Activated CD4-positive, alpha-beta T cell treated with anti-CD3 and anti-CD28 coated beads, Interleukin-2, amount 50 U/mL, for 24 hours (primary cell): ENCODE results near the gene WNT11.

Experiments
- DNase-seq, 2 donors: peaks; one replicate each; pipeline ENCODE4 v3.0.0-alpha.2; 2020; ENCODE audit warnings: low read depth in 1 of 2, low spot score in 1 of 2

WNT11 gene

DNA sequence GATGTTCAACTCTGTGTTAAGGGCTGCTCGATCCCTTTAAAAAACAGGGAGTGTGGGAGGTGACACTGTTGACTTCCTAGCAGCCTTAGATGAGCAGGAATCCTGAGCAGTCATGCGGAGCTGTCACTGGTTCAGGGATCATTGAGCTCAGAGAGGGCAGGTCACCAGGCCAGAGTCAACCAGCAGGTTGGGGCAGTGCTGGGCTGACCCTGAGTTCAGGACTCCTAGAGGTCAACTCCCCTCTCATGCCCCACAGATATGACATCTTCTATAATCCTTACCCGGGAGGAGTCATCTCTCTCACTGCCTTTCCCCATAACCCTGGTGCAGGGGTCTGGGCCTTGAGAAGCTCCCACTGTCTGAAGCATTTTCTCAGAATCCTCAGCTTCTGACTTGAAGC, 12.9 kb upstream of the WNT11 start:
- no peak for DNase-seq

DNA sequence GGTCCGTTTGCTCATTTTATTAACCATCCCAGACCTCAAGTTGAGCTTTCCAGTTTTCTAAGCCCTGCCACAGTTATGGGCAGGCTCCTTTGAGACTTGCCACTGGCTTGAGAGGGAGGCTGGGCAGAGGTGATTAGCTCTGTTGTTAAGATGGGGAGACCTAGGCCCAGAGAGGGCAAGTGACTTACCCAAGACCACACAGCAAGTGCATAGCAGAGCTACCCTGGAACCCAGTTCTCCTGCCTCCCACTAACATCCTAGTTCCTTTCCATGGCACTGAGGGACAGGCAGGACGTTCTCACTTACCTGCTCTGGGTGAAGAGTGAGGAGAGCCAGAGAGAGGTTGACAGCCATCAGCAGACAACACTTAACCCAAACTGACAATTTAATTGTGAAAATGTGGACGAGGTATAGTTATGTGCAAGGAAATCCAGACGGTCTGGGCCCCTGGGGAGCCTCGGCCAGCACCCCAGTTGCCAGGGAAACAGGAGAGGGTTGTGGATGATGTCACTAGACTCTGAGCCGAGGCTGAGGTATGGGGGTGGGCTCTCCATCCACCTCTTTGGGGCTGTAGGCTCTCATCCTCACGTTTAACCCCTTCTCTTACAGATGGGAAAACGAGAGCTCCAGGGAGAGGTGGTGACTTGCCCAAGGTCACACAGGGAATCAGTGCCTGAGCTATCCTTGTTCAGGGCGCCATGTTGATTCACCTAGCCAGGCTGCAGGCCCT, 12.3 kb upstream of the WNT11 start:
- DNase-seq: no peak

DNA sequence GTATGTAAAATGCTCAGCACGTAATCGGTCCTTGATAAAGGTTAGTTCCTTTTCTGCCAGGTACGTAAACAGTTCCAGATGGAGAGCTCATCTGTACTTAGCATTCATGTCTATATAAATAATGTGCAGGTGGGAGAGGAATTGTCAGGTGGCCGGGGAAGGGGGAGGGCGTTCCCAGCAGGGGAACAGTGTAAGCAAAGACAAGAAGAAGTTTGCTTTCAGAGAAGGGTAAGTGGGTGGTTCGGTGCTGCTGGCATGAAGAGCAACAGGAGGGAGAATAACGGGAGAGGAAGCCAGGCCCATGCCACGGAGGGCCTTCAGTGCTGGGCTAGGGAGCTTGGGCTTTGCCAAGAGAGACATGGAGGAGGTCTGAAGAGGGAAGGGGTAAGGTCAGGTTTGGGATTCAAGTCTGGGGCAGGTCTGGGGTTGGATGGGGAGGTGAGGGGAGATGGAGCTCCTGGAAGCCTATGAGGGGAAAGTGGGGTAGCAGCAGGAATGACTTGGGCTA, 11.4 kb upstream of the WNT11 start:
- no peak for DNase-seq

DNA sequence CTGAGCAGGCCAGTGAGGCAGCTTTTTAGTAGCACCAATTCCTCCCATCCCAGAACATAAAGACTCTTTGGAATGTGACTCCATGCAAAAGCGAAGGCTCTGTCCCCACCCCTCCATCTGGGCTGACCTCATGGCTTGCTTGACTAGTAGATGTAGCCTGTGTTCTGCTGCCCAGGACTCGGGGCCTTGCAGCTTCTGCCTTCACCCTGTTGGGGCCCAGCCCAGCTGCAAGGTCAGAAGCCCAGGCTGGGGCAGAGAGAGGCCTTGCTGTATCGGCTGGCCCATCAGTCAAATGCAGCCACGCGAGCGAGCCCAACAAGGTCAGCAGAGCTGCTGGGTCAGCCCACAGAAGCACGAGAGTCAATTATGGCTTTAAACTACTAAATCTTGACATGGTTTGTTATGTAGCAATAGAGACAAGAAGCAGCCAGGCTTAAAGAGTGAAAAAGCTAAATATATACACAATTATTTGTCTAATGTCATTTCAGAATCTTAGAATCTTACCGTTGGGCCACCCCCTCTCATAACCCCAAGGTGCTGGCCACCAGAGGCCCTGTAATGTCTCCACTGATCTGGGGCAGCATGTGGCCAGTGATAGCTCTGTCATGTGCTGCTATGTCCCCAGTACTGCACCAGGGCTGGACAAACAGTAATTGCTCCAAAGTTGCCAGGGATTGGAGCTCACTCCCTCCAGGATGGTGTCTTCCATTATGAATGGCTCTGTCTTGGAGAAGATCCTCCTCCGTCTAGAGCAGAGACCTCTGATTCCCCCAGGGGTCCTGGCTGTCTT, 10.4 kb upstream of the WNT11 start:
- DNase-seq: no peak

DNA sequence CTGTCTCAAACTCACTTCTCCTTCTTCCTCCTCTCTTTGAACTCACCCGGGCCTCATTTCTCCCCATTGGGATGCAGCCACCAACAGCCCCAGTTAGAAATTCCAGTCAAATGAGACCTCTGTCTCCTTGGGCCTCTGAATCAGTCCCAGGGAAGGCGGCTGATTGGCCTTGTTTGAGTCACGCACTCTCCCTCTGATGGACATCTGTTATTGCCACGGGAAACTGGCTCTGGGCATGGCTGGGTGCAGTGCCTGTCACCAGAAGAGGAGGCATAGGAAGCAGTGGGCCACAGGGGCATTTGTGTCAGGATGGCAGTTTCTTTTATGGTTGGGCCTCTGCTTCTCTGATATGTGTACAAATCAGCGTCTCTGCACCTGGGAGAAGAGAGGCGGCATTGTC, 9.6 kb upstream of the WNT11 start:
- DNase-seq: no peak

DNA sequence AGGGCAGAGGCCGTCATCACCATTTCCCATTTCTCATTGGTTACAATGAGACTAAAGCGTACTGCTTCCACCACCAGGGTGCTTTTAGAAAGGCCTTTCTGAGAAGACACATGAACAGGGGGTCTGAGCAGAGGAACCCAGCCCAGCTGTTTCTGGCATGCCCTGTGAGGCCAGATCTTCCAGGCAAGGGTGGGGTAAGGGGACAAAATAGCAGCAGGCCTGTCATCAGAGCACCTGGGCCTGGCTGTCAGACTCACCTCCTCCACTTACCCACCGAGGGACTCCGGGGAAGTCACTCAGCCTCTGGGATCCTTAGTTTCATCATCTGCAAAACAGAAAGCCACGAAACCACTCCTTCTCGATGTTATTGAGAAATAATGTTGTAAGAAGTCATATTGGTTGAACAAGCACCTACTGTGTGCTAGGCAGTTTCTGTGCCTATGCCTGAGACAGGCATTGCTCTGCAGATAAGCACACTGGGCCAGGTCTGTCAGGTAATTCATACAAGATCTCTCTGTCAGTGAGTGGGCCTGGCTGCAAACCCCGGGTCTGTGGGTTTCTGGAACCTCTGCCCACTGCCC, 8.8 kb upstream of the WNT11 start:
- DNase-seq: no peak

DNA sequence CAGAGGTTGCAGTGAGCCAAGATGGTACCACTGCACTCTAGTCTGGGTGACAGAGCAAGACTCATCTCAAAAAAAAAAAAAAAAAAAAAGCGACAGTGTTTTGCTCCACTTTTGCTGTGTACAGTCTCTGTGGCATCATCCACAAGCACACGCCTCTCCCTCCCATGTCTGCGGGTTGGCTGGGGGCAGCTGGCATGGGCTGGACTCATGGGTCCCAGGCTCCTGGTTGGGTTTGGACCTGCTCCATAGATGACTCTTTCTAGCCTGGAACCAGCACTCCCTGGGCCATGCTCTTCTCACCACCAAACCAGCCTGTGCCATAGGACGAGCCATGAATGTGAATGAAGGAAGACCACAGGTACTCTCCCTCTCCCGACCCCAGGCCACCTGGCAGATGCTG, 7.9 kb upstream of the WNT11 start:
- no peak for DNase-seq

DNA sequence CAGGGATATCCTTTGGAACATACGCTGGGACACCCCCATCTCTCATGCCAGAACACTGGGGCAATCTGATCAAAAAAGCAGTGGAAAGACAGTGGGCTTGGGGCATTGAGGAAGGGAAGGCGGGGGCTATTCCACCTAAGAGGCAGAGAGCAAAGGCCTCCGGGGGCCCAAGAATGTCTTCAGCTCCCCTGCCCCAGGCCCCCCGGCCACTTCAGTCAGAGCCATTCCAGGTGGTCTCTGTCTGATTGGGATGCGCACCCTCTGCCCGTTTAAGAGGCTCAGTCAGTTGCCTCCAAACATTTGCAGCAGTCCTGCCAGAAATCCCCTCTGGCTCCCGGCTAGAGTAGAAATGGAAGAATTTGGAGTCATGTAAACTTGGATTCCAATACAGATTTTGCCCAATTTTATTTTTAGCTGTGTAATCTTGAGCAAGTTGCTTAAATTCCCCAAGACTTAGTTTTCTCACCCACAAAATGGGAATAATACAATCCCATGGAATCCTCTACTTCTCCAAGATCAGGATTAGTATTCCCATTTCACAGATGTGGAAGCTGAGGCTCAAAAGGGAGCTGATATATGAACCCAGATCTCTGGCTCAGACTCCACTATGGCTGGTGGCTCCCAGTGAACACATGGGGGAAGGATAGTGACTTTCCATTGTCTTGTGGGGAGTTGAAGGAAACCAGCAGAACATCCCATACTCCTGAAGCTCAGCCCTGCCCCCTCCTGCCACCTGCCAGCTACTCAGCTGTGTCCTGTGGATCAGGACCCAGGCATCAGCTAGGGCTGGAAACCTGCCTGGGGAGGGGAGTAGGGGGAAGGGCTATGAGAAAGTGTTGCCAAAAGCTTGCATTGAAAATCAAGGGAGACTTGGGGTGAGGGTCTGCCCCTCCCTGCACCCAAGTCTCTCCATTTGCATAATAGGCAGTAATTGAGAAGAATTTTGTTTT, 6.1 kb upstream of the WNT11 start:
- DNase-seq: no peak

DNA sequence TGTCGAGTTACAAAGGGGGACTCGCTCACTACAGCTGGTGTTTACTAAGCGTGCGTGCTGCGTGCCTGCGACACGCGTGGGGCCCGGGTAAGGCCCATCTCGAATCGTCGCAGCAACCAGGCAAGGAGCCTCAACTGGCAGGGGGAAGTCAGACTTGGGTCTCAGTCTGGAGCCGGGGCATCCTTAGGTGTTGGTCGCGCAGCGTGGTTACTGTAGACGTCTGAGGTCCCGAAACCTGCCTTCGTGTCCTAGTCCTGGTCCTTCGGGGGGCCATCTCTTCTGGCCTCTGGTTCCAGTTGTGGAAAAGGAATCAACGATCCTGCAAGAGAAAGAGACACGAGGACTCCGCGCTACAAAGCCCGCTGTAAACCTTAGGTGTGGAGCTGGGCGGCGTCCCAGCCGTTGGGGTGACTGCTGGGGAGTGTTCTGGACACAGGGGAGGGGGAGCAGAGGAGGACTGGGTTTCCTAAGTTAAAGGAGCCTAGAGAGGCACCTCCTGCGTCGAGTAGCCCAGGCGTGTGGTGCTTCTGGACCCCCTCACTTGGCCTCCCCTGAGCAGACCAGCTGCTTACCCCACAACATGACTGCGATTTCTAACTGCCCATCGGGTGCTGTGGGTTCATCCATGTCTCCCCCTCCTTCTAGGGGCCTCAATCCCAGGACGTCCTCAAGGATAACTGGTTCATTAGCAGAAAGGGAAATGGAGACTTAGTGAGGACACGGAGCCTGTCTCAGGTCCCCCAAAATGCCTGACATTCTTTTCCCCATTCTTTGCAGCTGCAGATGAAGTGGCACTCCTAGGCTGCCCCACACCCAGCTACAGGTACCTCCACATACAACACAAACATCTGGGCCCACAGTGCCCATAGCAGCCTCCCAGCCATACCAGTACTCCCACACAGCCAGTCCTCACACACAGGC, 4.9 kb upstream of the WNT11 start:
- no peak for DNase-seq

DNA sequence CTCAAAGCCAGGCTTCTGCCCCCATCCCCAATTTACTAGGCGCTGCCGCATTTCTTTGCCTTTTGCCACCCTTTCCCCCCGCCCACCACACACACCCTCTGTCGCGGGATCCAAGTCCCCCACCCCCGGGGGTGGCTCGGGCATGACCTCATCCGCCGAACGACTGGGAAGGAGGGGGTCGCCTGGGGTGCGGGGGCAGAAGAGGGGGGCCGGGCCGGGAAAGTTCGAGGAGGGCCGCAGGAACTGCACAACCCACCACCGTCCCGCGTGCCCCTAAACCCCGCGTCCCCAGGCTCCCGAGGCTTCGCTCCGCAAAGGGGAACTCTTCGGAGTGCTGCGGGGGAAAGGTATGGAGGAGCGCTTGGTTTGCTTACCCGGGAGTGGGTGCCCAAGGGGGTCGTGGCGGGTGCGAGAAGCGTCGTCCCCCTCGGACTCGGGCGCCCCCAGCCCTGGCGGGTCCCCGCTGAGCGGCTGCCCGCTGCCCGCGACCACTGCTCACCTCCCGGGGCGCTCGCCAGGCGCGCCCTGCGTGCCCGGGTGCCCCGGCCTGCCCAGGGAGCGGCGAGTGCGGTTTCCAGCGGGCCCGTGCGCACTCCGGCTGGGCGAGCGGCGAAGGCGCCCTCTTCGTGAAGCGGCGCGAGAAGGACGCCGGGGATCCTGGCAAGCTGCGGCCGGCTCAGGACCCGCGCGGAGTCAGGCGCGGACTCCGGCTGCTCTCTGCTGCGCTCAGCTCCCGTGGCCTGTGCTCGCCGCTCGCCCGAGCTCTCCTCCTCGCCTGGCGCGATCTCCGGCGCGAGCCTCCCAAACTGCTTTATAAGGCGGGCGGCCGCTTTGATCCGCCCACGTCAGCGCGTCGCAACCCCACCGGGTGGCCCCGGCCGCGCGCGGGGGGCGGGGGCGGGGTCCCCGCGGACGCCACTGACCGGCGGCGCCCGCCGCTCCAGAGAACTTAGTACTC, 4.0 kb upstream of the WNT11 start:
- DNase-seq: no peak

DNA sequence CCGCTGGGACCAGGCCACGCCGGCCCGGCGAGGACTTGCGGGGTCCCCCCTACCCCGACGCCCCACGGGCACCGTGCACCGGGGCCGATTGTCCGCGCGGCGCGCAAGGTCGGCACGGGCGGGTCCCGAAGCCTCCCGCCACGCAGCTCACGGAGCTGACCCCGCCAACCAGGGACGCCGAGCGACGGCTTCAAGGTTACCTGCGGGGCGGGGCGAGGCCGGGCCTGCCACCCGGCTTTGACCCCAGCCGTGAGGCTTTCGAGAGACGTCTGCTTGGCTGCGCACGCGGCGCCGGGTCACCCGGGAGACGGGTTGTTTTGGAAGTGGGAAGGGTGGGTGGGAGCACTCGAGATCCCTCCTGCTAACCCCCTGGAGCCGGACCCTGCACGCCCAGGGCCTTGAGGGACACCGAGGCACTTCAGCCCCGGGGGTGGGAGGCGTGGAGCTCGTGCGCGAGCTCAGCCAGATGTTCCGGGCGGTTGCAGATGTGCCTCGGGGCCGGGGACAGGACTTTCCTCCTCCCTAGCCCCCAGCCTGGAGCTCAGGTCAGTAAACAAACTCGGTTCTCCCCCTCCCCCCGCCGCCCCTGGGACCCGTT, 3.2 kb upstream of the WNT11 start:
- no peak for DNase-seq

DNA sequence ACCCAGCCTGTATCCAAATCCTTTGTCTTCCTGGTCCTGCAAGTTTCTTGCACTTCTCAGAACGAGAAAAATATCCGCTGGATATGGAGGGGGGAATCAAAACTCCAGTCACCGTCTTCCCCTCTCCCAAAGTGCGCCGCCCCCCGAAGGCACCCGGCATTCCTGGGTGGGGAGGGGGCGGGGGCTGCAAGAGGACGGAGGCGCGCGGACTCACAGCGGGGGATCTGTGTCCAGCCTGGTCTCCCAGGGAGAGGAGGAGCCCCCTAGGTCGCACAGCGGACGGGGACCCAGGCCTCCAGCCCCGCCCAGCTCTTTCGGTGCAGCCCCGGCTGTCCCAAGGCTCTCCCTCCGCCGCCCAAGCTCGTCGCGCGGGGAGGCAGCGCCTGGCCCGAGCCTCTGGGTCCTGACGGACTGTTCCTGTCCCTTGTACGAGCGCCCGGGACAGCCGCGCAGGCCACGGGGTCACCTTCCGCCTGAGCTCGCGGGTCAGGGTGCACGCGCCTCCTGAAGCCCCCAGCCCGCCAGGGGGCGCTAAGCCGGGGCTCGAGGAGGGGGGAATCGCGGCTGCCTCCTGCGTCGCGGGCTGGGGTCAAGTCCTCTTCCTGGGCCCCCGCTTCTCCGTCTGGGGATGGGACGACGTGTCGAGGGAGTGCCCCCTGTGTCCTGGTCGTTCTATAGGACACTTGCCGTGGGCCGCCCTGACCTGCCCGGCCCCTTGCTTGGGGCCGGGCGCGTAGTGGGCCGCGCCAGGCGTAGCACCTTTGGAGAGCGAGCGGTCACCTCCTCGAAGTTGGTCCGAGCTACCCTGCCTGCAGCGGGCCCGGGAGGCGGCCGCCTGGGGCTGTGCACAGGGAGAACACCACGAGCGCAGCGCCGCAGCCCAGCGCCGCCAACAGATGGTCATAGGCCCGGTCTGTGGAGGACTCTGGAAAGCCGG, 2.4 kb upstream of the WNT11 start:
- DNase-seq: peak; percentile 54 to 68

DNA sequence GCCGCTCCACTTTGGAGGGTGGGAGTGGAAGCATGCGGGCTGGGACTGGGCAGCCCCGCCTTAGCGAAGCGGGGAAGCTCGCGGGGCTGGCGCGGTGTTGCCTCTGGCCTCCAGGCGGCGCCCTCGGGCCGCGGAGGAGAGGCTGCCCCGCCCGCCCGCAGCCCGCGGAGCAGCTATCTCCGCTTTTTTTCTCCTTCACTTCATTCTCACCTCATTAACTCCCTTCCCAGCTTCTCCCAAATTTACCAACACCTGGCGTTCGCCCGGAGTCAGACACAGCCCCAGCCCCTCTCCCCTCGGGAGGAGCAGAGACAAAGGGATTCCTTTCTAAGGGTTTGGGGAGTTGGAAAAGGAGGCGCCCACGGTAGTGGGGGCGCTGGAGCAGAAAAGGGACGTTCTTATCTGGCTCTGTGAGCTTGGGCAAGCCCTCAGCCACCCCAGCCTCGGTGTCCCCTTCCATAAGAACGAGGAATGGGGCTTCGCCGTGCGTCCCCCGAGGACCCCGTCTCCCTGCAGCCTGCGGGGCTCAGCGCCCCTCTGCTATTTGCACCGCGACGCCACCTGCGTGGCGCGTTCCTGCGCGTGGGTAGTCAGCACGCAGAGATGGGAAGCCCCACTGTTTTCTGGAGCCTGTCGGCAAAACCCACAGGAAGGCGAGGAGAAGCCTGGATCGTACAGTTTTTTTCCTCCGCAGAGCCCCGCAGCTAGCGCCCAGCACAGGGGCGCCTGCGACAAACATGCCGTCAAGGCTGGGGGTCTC, 1.5 kb upstream of the WNT11 start:
- DNase-seq: peak; percentile 53 to 57

DNA sequence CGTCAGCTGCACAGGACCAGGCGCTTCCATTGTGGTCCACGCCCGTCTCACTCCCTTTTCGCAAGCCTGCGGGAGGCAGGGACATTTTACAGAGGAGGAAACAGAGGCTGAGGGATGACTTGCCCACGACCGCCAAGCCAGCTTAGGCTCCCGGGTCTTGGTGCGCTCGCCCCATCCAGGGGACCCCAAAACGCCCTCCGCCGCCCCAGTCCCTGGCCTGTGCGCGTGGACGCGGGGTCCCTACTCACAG, 300 bp downstream of the WNT11 start:
- no peak for DNase-seq

DNA sequence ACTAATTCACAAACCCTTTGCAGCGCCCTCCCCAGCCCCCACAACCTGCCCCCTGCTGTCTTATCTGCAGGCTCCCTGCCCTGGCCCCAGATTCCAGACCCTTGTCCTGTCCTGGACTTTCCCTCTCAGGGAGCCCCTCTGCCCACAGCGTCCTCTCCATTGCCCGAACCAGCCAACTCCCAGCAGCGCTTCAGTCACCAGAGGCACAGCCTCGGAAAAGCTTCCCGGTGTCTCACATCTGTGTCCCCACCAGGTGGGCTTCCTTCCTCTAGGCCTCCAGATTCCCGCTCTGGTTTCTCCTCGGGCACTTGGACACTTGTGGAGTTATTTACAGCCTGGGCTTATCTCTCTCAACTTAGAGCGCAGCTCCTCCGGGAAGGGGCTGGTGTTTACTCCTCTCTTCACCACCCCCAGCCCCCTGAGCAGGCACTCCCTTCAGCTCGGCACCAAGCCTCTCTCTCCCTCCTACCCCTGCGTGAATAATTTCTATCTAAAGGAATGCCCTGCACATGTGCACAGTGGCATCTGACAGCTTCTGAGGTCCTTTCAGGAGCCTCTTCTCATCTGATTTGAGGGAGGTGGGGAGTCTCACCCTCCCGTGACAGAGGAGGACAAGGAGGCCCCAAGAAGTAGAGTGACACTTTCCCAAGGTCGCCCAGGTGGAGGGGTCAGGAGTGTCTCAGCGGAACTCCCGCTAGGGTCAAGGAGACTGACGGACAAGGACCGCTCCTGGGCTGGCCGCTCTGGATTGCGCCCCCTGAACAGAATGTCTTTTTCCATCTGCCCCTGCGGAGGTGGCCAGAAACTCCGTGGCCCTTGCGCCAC, 838 bp downstream of the WNT11 start:
- no peak for DNase-seq

DNA sequence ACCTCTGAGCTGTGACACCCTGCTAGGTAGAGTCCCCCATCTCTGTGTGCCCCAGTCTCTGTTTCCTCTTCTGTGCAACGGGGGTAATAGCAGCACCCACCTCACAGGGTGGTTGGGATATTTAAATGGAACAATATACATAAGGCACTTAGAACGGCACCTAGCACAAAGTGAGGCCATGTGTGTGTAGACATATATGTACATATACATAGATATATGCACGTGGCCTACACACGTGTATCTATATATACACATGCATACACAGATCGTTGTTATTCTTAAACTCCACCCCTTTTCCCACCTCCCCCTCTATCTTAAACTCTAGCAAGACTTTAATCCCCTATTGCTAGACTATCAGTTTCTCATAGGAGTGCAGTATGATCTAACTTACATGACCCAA, 2.4 kb downstream of the WNT11 start:
- no peak for DNase-seq
